IPS-18a (cell line): Measurements from ENCODE around the gene GAP43.

Experiments
- H3K27ac ChIP-seq: one replicate; pipeline ENCODE4 v1.5.1; 2013; ENCODE audit warnings: low read length
- H3K27me3 ChIP-seq: one replicate; pipeline ENCODE4 v1.6.1; 2013; ENCODE audit warnings: mild to moderate bottlenecking, low read length; ENCODE audit not compliant: control insufficient read depth, insufficient read depth
- H3K36me3 ChIP-seq: one replicate; pipeline ENCODE4 v1.6.1; 2013; ENCODE audit warnings: low read depth, low read length; ENCODE audit not compliant: control insufficient read depth
- H3K4me1 ChIP-seq: one replicate; pipeline ENCODE4 v1.6.1; 2013; ENCODE audit warnings: low read depth, low read length; ENCODE audit not compliant: control insufficient read depth
- H3K4me3 ChIP-seq: one replicate; pipeline ENCODE4 v1.5.1; 2013; ENCODE audit warnings: low read length
- H3K9ac ChIP-seq: one replicate; pipeline ENCODE4 v1.6.1; 2013; ENCODE audit warnings: mild to moderate bottlenecking, low read length, moderate library complexity
- H3K9me3 ChIP-seq: one replicate; pipeline ENCODE4 v1.6.1; 2013; ENCODE audit warnings: low read depth, low read length; ENCODE audit not compliant: control insufficient read depth

Gene GAP43

GRCh38 chr3:115602194-115602593 is 21.1 kb upstream of the GAP43 start:
- Histone ChIP-seq H3K4me3 (no peak overlapping the region), H3K9me3 (no peaks in the 10 kb centered on the region), H3K36me3 (no peaks in the 10 kb centered on the region), H3K9ac (no peak overlapping the region), H3K4me1 (no peaks in the 10 kb centered on the region), H3K27me3 (no peaks in the 10 kb centered on the region), H3K27ac (no peak overlapping the region)

GRCh38 chr3:115611630-115612029 is 11.7 kb upstream of the GAP43 start:
- Histone ChIP-seq H3K27ac (no peak overlapping the region), H3K36me3 (no peaks in the 10 kb centered on the region), H3K27me3 (no peaks in the 10 kb centered on the region), H3K9ac (no peak overlapping the region), H3K4me3 (no peak overlapping the region), H3K9me3 (no peaks in the 10 kb centered on the region), H3K4me1 (peaks cover 15% of the 10 kb centered on the region)

GRCh38 chr3:115615001-115615814 is 8.1 kb upstream of the GAP43 start:
- Histone ChIP-seq H3K36me3 (no peaks in the 10 kb centered on the region), H3K4me3 (peak overlapping the region; percentile 6), H3K27me3 (no peaks in the 10 kb centered on the region), H3K9me3 (no peaks in the 10 kb centered on the region), H3K27ac (no peak overlapping the region), H3K4me1 (peaks cover 15% of the 10 kb centered on the region), H3K9ac (no peak overlapping the region)

- H3K4me3 ChIP-seq: no peak overlapping the region
- H3K9me3 ChIP-seq: no peaks in the 10 kb centered on the region
- no peak overlapping the region for H3K9ac ChIP-seq
- H3K27me3 ChIP-seq: no peaks in the 10 kb centered on the region
- peaks cover 15% of the 10 kb centered on the region for H3K4me1 ChIP-seq
- H3K36me3 ChIP-seq: no peaks in the 10 kb centered on the region
- no peak overlapping the region for H3K27ac ChIP-seq
Measured at GRCh38 chr3:115616461-115616860, 6.8 kb upstream of the GAP43 start.

GRCh38 chr3:115617591-115617990 is 5.7 kb upstream of the GAP43 start:
- Histone ChIP-seq H3K4me3 (no peak overlapping the region), H3K27ac (no peak overlapping the region), H3K9me3 (no peaks in the 10 kb centered on the region), H3K36me3 (no peaks in the 10 kb centered on the region), H3K9ac (no peak overlapping the region), H3K4me1 (peaks cover 16% of the 10 kb centered on the region), H3K27me3 (no peaks in the 10 kb centered on the region)

- Histone ChIP-seq H3K36me3 (no peaks in the 10 kb centered on the region), H3K27ac (no peak overlapping the region), H3K27me3 (peaks cover 24% of the 10 kb centered on the region), H3K9me3 (no peaks in the 10 kb centered on the region), H3K4me1 (peaks cover 31% of the 10 kb centered on the region), H3K9ac (peak overlapping the region; percentile 43), H3K4me3 (peak overlapping the region; percentile 76)
Measured at GRCh38 chr3:115624029-115624741, 875 bp downstream of the GAP43 start.

- Histone ChIP-seq H3K4me1 (peaks cover 31% of the 10 kb centered on the region), H3K27ac (no peak overlapping the region), H3K9me3 (no peaks in the 10 kb centered on the region), H3K36me3 (no peaks in the 10 kb centered on the region), H3K27me3 (peaks cover 24% of the 10 kb centered on the region), H3K9ac (no peak overlapping the region), H3K4me3 (peak overlapping the region; percentile 76)
Measured at GRCh38 chr3:115624901-115625300, 1.6 kb downstream of the GAP43 start.

- H3K27me3 ChIP-seq: peaks cover 24% of the 10 kb centered on the region
- H3K36me3 ChIP-seq: no peaks in the 10 kb centered on the region
- no peak overlapping the region for H3K27ac ChIP-seq
- H3K4me1 ChIP-seq: peaks cover 31% of the 10 kb centered on the region
- no peak overlapping the region for H3K4me3 ChIP-seq
- no peak overlapping the region for H3K9ac ChIP-seq
- no peaks in the 10 kb centered on the region for H3K9me3 ChIP-seq
Measured at GRCh38 chr3:115626006-115626409, 2.7 kb downstream of the GAP43 start.

GRCh38 chr3:115626721-115627120 is 3.4 kb downstream of the GAP43 start:
- H3K27ac ChIP-seq: no peak overlapping the region
- peak overlapping the region; percentile 13 for H3K4me3 ChIP-seq
- H3K4me1 ChIP-seq: peaks cover 31% of the 10 kb centered on the region
- no peaks in the 10 kb centered on the region for H3K36me3 ChIP-seq
- no peak overlapping the region for H3K9ac ChIP-seq
- peaks cover 24% of the 10 kb centered on the region for H3K27me3 ChIP-seq
- H3K9me3 ChIP-seq: no peaks in the 10 kb centered on the region

- Histone ChIP-seq H3K9me3 (no peaks in the 10 kb centered on the region), H3K9ac (no peak overlapping the region), H3K27ac (no peak overlapping the region), H3K4me1 (peaks cover 31% of the 10 kb centered on the region), H3K4me3 (peak overlapping the region; percentile 13), H3K36me3 (no peaks in the 10 kb centered on the region), H3K27me3 (peaks cover 24% of the 10 kb centered on the region)
Measured at GRCh38 chr3:115627180-115628074, 4.1 kb downstream of the GAP43 start.

GRCh38 chr3:115628075-115628412 is 4.7 kb downstream of the GAP43 start:
- Histone ChIP-seq H3K27me3 (peaks cover 24% of the 10 kb centered on the region), H3K36me3 (no peaks in the 10 kb centered on the region), H3K4me3 (no peak overlapping the region), H3K27ac (no peak overlapping the region), H3K9ac (no peak overlapping the region), H3K9me3 (no peaks in the 10 kb centered on the region), H3K4me1 (peaks cover 26% of the 10 kb centered on the region)
